ENCODE results near the gene SETD3. TPM values are rescaled to one million over a fixed set of nuclear protein-coding genes. Genes with fewer than 3 reads are reported as not detected.

SETD3 gene
- total and polyA plus RNA-seq, 2 of the 8 experiments (the other 6 are each of a cell fraction or from before 2014, with no cell fraction given): 24.0 to 64.0 TPM

- TF ChIP-seq RAD21 (IDR thresholded peaks at IDR 0.05 in 1 of 2, conservative IDR thresholded peaks at IDR 0.05 in 1 of 2; ENCODE audit: low read depth in 2 of 2, low read length in 2 of 2) (no peak), ZNF274 (IDR thresholded peaks at IDR 0.05; ENCODE audit: borderline replicate concordance, extremely low read depth, low read length) (no peak), MAX (IDR thresholded peaks at IDR 0.05) (peak; percentile 9; the same call in 1 of the 2 replicates), CBX8 (IDR thresholded peaks at IDR 0.05; ENCODE audit: borderline replicate concordance, low read depth, low read length) (no peak), POLR2AphosphoS5 (IDR thresholded peaks at IDR 0.05; ENCODE audit: low read depth, low read length) (peak; percentile 95), TCF12 (IDR thresholded peaks at IDR 0.05; ENCODE audit: low read depth, low read length) (no peak), TBP (IDR thresholded peaks at IDR 0.05; ENCODE audit: low read depth, low read length) (peak; percentile 89), CEBPB (IDR thresholded peaks at IDR 0.05; ENCODE audit: low read depth, low read length) (peak; percentile 96), MAFK (IDR thresholded peaks at IDR 0.05; ENCODE audit: low read depth, low read length) (no peak), JUN (IDR thresholded peaks at IDR 0.05; ENCODE audit: low read depth, low read length) (no peak), CHD2 (IDR thresholded peaks at IDR 0.05; ENCODE audit: low read length) (no peak; the same call in none of the 2 replicates), SRF (IDR thresholded peaks at IDR 0.05; ENCODE audit: low read depth, low read length) (peak; percentile 70), HDAC2 (IDR thresholded peaks at IDR 0.05; ENCODE audit: borderline replicate concordance in 1 of 2, low read depth in 2 of 2, low read length in 2 of 2) (peak in 1 of 2 experiments; percentile 83; a peak in 1 of 4 replicates), SIN3A (conservative IDR thresholded peaks at IDR 0.05 in 1 of 2, IDR thresholded peaks at IDR 0.05 in 1 of 2; ENCODE audit: low read depth in 1 of 2, low read length in 2 of 2) (peak in 1 of 2 experiments; percentile 47; a peak in 1 of 4 replicates), SIX5 (IDR thresholded peaks at IDR 0.05; ENCODE audit: low read depth, low read length) (no peak), BRCA1 (IDR thresholded peaks at IDR 0.05; ENCODE audit: low read depth, low read length) (no peak; the same call in 1 of the 2 replicates), BCL11A (IDR thresholded peaks at IDR 0.05; ENCODE audit: low read depth in 2 of 2, low read length in 2 of 2) (no peak), USF2 (IDR thresholded peaks at IDR 0.05; ENCODE audit: low read length) (no peak), SP1 (IDR thresholded peaks at IDR 0.05; ENCODE audit: low read depth, low read length) (peak; percentile 89), SIRT6 (IDR thresholded peaks at IDR 0.05; ENCODE audit: low read length) (no peak), CTBP2 (IDR thresholded peaks at IDR 0.05; ENCODE audit: borderline replicate concordance, insufficient read depth, insufficient read length, low read length) (no peak), SP2 (IDR thresholded peaks at IDR 0.05; ENCODE audit: low read length) (peak; percentile 37; the same call in 1 of the 2 replicates), HDAC6 (IDR thresholded peaks at IDR 0.05; ENCODE audit: low read depth, low read length) (no peak)
Measured at GRCh38 chr14:99480917-99481744, 472 bp upstream of the SETD3 start, which contains the start of gene CCNK (continued).

Measured in H1 (cell line).